Stimulated activated CD4-positive, alpha-beta T cell treated with anti-CD3 and anti-CD28 coated beads, Interleukin-1b, Interleukin-23, amount 100 ng/mL, for 4 hours (primary cell): ENCODE data around the gene SH2D2A.

Source experiments
- DNase-seq, 2 donors: peaks; one replicate each; pipeline ENCODE4 v3.0.0-alpha.2; 2020; ENCODE audit warnings: low read depth in 2 of 2

The SH2D2A gene

DNA sequence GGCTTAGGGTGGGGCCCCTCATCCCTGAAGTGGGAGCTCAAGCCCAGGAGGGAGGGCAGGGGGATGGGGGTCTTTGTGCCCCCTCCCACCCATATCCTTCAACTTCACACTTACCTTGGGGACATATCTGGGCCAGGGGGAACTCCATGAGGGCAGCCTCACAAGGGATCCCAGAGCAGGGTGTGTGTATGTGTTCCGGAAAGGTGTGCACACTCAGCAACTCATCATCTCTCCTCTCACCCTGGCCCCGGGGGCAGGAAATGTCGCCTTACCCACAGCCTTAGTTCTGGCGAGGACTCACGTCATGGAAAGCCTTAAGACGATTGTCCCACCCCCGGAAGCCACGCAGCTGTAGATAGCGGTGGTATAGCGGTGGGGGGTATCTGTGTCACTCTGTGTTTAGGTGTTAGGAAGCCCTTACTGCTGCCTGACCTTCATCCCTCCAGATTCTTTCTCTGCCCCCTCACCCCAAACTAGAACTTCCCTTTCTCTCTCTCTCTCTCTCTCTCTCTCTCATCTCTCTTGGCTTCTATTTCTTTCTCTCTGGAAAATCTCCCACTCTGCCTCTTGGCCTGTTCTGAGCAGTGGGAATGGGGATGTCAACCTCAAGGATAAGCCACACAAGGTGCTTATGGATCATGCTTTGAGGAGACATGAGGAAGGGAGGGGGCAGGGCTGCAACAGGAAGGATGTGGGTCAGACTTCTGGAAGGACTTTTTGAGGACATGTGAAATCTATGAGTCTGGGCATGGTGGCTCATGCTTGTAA lies at the start of gene SH2D2A:
SH2D2A (minus strand) TSS at position 288 of the 768 bp plus-strand sequence; CDS start at position 148, 140 bp downstream.
- DNase-seq: peak; percentile 78 to 90

DNA sequence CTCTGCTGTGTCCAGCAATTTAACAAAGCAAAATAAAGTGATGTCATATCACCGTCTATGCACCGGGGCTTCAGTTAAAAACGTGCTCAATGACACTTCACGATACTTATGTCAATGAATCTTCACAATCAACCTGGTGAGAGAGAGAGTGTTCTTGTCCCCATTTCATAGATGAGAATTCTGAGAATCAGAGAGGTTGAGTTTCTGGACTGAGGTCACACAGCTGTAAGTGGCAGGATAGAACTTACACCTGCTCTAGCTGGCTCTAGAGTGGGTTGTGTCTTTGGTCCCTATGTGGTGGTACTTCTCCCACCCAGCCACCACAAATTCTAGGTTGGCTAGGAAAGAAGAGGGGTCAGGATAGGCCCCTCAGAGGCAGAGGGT lies 49.2 kb upstream of the SH2D2A start:
- DNase-seq: no peak

DNA sequence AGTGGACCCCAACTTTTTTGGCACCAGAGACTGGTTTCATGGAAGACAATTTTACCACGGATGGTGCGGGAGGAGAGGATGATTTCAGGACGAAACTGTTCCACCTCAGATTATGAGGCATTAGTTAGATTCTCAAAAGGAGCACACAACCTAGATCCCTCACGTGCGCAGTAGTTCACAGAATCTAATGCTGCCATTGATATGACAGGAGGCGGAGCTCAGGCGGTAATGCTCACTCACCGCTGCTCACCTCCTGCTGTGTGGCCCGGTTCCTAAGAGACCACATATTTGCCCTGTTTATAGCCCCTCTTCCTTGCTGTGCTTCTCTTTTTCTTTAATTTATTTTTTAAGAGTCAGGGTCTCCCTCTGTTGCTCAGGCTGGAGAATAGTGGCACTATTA lies 48.6 kb upstream of the SH2D2A start:
- no peak for DNase-seq

DNA sequence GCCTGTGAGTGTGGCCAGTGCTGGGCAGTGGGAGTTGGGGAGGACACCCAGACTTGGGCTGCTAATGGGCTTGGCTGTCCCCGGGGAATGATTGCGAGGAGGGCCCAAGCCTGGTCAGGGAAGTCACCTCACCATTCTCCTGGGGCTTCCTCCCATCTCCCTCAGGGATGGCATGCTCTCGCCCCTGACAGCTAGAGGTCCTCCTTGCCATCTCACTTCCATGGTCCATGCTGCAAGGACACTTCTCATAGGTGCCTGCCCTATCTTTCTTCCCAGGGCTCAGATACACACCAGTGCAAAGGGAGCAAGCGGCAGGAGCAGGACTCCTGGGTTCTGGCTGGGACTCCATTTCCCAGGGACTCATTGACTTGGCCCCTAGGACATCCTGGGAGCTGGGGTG lies 48.1 kb upstream of the SH2D2A start:
- DNase-seq: no peak

DNA sequence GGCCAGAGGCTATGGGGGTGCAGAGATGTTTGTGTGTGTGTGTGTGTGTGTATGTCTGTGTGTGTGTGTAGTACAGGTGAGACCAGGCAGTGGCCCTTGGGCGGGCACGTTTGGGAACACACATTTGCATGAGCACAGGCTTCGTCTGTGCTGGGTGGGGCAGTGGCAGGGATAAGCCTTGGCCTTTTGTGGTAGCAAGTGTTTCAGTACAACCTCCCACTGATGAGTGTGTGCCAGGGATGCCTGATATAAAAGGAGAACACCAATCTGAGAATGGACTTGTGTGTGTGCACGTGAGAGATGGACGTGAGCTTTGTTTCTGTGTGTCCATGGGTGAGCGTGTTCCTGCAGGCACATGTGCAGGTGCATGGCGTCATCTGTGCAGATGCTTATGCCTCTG lies 47.0 kb upstream of the SH2D2A start:
- DNase-seq: no peak

DNA sequence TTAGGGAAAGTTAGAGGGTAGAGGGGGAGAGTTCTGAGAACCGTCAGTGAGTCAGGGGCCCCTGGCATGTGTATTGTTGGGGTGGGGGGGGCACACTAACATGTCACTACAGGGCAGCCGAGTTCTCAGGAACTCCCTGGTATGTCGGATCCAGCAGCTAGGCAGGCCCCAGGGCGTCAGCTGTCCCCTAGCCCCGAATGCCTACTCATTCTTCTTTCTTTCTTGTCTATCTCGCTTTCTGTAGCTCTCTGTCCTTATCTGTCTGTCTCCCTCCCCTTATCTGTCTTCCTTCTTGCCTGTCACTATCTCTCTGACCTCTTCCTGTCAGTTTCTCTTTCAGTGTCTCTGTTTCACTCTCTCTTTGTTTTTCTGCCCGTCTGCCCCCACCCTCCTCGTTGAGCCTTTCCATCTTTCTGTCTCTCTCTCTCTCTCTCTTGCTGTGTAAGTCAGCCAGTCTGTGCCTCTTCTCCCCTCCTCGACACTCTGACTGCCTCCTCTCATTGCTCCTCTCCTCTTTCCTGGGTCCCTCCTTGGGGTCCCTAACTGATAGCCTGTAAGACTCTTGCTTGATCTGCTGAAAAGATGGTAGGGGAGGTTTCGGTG lies 46.5 kb upstream of the SH2D2A start:
- no peak for DNase-seq

DNA sequence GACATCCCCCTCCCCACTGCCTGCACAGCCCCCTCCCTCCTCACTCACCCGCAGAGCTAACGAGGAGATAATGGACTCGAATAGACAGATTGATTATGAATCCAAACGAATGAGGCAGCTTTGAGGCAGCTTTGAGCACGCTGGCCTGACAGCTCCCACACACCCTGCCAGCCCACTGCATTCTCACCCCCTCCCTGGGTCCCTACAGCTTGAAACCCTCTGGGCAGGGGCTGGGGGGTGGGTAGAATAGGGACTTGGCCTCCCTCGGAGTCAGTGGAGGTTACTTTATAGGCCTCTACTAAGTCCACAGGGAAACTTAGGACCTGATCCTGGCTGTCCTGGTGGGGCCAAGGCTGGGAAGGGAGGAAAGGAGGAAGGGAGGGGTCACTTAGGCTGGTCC lies 45.9 kb upstream of the SH2D2A start:
- DNase-seq: no peak

DNA sequence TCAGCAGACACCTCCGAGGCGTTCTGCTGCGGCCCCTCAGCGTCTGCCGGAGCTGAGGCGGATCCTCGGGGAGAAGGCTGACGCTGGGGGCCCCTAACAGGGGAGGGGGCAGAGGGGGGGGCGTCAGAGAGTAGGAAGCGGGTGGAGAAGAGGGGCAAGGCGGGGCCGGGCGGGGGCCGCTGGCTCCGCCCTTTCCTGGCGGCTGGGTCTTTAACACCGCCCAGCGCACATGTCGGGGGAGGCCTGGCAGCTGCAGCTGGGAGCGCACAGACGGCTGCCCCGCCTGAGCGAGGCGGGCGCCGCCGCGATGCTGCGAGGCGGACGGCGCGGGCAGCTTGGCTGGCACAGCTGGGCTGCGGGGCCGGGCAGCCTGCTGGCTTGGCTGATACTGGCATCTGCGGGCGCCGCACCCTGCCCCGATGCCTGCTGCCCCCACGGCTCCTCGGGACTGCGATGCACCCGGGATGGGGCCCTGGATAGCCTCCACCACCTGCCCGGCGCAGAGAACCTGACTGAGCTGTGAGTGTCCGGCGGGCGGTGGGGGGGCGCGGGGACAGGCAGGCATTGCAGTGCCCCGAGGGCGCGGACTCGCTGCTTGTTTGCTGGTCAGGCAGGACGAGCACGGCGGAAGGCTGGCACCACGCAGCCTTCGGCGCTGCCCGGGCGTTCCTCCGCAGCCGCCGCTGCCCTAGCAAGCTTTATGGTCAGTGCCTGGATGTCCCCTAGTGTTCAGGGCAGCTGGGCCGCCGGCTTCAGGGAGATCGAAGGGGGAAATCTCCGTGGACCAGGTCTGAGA lies 44.2 kb upstream of the SH2D2A start, which contains the start of gene NTRK1:
NTRK1 (plus strand) TSS at position 238 of the 796 bp plus-strand sequence; CDS start at position 308, 70 bp downstream.
- DNase-seq: peak; percentile 44 to 46

DNA sequence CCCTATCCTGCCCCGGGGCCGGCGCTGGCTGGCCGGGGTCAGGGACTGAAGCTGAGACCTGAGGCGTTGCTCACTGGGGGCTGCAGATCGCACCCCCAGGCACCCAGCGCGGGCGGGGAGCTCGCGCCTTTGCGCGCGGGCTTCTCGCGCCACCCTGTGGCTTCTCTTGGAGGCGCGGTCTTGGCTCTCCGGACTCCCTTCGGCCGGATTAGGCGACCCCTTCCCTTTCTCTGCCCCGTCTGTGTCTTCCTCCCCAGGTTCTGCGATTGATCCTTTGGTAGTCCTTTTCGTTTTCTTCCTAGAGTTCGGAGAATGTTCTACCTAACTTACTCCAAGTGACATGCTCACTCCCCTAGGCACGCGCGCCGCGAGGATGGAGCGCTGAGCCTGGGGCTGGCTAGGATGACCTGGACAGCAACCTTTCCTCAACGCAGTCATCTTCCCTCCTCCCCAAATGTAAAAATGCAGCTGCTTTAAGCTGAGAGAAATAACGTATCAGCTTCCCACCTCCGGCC lies 43.5 kb upstream of the SH2D2A start:
- peak; percentile 52 to 56 for DNase-seq

DNA sequence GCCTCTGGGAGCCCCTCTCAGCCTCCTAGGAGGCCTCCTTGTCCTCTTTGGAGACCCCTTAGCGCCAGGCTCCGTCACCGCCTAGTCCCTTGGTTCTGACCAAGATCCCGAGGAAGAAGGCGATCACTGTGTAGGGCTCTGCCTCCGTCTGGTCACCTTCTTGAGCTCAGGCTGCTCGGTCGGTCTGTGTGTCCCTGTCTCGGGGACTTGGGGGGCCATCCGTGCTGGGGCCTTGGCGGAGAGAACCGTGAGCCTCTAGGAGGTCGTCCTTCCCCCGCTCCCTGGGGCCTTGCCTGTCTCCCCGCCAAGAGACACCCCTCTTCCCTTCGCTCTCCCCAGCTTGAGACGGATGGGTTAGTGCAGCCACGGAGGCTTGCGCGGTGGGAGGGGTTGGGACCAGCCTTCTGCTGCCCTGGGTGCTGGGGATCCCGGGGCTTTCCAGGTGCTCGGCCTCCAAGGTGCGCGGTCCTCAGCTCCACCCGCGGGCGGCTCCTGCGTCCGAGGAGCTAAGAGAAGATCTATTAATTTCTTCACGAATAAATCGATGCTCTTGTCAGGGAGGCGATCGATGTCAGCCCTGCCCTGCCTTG lies 43.0 kb upstream of the SH2D2A start:
- no peak for DNase-seq

DNA sequence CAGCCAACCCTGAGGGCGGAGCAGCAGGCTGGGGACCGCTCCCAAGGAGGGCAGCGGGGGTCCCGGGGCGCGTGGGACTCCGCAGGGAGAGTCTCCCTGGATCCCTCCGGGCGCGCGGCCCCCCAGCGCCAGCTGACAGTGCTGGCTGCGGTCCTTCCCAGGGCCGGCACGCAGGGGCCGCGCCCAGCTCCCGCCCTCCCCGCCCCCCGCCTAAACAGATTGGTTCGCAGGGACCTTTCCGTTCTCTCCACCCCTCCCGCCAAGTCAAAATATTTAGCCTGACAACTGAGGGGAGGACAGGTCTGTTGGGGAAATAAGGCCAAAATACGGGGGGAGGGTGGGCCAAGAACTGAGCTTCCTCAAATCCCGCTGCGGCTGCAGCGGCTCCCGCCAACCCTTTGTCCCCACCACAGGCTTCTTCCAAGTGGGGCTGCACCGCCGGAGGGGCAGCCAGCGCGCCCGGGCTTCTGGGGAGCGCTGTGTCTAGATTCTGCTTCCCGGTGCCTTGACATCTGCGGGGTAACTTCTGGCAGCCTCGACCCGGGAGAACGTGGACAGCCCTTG lies 42.4 kb upstream of the SH2D2A start, which contains the start of gene INSRR:
INSRR (minus strand) TSS at position 159 of the 564 bp plus-strand sequence. CDS start 496 bp downstream, outside the sequence.
- no peak for DNase-seq

DNA sequence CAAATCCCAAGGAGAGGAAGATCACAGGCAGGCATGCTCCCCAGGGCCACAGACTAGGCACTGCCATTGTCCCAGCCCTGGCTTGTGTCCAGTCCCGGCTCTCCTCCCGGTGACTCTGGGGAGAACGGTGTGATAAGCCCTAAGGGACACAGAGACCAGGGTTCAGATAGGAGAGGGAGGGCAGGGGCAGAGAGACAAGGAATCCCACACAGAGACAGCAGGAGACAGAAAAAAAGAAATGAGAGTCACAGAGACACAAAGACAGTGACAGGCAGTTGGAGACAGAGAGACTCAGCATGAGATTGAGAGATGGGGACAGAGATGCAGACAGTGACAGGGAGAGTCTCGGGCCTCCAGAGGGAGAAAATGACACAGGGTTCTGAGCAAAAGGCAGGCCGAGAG lies 41.9 kb upstream of the SH2D2A start:
- DNase-seq: no peak

DNA sequence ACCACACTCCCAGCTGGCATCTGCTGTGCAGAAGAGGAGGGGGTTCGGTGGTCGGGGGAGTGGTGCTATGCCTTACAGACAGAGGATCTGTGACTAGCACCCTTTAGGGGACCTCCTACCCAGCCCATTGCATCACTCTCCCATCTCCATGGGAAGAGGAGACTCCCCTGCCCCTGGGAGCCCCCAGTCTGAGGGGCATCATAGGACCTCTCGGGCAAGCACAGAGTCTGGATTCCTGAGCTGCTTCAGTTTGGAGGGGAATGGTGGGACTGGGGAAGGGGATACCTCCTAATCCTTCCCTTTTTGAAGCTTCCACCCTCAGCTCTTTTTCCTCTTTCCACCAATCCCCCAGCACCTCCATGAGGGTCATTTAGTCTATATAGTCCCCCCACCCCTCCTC lies 40.9 kb upstream of the SH2D2A start:
- DNase-seq: no peak

DNA sequence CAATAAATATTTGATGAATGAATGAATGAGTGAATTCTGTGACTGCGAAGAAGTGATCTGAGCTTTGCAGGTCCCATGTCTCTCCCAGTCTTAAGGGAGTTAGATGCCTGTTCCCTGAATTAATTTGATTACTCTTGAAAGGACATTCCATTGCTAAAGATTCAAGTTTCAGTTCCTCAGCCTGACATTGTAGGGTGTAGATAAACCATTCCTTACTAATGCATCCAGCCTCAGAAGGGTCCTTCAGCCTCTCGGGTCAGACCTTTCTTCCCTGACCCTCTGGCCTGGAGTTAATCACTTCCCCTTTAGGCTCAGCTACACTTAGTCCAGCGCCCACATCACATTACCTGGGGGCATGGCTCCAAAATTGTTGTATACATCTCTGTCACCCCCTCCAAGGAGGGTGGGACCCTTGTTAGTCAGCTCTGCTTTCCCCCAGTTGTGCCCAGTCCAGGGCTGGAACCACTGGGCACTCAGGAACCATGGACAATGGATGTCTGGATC lies 39.7 kb upstream of the SH2D2A start:
- DNase-seq: no peak

DNA sequence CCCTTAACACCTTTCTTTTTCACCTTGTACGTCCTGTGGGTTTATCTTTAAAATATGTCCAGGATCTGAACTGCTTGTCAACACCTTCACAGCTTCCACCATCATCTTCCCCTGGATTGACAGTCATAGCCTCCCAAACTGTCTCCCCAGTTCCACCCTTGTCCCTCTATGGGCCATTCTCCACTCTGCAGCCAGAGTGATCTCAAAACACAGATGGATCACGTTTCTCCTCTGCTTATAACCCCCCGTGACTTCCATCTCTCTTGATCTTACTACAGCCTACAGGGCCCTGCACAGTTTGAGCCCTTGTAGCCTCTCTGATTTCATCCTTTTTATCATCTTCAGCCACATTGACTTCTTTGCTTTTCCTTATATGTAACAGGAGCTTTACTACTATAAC lies 38.0 kb upstream of the SH2D2A start:
- no peak for DNase-seq

DNA sequence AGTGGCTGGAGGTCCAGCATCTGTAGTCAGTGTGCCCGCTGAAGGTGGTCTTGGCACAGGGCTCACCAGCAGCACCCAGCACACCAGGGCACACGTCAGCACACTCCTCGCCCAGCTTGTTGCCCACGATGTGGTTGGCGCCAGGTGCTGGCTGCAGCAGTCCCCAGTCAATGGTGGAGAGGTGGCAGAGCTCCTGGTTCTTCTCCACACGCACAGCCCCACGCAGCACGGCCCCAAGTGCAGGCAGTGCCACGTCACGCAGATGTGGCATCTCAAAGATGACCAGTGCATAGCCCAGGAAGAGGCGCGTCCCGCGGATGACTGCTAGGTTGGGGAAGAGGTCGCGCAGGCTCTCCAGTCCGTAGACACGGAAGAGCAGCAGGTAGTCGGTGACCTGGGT lies 37.1 kb upstream of the SH2D2A start:
- DNase-seq: no peak

DNA sequence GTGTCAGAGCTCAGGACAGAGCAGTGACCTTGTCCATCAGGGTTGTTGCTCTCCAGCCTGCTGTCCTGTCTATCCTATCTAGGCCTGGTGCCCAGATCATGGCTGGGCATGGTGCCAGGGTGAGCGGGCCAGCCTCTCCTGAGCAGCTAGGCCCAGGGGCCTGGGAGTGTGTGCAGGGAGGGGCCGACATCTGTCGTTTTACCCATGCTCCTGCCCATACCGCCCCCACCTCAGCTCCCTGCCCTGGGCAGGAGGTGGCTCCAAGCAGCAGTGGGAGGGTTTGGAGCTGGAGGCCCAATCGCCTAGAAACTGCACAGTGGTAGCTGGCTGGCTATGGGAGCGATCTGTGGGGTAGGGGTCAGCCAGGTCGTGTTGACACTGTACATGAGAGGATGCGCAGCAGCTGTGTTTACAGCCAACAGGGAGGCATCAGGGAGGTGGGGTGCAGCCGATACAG lies 35.8 kb upstream of the SH2D2A start:
- no peak for DNase-seq

DNA sequence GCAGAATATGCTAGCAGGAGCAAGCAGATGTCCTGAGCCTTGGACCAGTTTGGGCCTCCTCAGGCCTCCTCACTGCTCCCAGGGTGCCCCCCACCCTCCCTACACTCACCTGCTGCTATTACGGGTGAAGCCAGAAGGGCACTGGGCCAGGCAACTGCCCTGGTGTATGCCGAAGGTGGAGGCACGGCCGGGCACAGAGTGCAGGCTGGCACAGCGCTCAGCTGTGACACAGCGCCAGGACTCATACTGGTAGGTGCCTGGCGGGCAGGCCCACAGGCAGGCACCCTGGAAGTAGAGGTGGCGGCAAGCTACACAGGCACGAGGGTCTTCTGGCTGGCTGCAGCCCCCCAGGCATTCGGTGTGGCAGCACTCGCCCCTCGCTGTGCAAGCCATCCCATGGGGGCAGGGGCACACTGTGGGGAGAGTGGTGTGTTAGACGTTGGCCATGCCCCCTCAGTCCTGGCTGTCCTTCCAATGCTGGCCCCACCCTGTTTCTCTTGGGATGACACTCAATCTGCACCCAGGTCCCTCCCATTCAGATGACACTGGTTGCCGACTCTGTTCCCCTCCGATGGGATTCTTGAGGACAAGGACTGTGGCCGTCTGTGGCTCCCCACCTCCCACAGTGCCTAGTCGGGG lies 35.2 kb upstream of the SH2D2A start:
- DNase-seq: no peak

DNA sequence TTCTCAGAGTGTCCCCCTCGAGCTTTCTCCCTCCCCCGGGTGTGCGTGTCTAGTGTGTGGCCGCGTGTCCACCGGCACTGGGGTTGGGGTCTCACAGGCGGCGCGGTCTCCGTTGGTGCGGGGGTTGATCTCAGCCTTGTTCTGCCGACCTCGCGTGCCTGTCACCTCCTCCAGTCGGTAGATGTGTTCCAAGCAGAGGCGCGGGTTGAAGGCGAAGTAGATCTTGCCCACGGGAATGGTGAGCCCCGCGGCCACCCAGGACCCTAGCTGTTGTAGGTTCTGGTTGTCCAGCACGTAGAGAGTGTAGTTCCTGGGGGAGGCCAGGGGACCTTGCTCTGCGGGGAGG lies 32.5 kb upstream of the SH2D2A start:
- no peak for DNase-seq

DNA sequence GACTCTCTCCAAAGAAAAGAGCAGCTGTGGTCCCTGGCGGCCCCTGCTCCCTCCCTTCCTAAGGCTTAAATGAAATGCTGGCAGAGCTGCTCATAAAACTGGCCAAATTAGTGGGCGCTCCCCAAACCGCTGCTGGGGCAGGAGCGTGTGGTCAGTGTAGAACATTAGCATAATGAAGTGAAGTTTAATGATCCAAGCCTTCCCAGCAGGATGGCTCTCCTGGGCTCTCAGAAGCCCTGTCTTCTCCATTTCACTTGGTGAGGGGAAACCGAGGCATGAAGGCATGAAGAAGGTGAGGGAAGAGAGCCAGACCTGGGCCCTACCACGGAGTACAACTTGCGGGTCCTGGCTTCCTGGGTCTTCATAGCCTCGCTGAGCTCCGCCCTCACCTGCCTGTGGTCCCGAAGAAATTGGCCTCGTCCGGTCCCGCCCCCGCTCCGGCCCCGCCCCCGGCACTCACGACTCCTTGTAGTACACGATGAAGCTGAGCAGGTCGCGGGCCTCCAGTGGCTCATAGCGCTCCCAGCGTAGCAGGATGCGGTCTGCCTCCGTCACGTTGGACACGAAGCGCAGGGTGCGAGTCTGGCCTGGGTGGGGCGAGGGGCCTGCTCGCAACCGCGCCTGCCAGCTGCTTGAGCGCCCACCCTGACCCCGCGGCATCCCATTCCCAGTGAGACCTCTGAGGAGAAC lies 32.0 kb upstream of the SH2D2A start:
- peak; percentile 41 to 48 for DNase-seq
